ENCODE data around the gene ALB.

Gene ALB

DNA sequence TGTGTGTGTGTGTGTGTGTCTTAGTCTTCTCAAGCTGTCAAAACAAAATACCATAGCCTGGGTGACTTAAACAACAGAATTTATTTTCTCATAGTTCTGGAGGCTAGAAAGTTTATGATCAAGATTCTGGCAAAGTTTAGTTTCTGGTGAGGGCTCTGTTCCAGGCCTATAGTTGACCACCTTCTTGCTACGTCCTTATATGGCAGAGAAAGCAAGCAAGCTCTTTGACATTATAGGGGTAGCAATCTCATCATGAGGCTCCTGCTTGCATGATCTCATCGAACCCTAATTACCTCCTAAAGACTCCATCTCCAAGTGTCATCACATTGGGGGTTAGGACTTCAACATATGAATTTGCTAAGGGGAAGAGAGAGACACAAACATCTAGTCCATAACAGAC, 25.0 kb downstream of the ALB start:
- H3K4me3 ChIP-seq (ENCODE audit: low read length): no peak overlapping the region
- TF ChIP-seq, protein P1, sequence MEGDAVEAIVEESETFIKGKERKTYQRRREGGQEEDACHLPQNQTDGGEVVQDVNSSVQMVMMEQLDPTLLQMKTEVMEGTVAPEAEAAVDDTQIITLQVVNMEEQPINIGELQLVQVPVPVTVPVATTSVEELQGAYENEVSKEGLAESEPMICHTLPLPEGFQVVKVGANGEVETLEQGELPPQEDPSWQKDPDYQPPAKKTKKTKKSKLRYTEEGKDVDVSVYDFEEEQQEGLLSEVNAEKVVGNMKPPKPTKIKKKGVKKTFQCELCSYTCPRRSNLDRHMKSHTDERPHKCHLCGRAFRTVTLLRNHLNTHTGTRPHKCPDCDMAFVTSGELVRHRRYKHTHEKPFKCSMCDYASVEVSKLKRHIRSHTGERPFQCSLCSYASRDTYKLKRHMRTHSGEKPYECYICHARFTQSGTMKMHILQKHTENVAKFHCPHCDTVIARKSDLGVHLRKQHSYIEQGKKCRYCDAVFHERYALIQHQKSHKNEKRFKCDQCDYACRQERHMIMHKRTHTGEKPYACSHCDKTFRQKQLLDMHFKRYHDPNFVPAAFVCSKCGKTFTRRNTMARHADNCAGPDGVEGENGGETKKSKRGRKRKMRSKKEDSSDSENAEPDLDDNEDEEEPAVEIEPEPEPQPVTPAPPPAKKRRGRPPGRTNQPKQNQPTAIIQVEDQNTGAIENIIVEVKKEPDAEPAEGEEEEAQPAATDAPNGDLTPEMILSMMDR (conservative IDR thresholded peaks at IDR 0.05; ENCODE audit: low read depth, low read length): no peak
- DNase-seq (ENCODE audit: low read depth): no peak

DNA sequence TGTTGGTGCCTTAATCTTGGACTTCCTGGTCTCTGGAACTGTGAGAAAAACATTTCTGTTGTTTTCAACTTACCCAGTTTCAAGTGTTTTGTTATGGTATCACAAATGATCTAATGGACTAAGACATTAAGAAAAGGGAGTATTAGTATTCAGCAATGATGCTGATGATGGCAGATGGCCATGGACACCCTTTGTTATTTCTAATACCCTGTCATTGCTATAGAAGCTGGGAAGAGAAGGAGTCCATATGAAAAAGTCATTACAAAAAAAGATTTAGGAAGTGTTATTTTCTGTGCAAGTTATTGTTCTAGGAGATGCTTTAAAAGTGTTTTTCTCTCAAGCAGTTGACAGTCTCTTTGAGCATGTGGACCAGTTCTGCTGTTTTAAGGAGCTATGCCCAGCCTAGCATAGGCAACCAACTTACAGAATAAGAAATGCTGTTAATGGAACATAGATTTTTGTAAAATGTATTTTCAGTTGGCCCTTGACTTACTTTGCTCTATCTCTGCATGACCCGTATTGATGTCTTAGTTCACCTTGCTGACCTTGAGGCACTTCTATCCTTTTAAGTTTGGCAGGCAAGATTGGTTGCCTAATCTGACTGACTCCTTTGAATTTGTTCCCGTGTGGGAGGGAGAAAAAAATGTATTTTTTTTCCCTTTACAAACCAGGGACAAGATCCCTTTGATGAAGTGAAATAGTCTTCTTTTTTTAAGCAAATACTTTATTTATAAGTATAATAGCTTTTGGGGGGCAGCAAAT, 25.9 kb downstream of the ALB start:
- DNase-seq (ENCODE audit: low read depth): no peak
- H3K4me3 ChIP-seq (ENCODE audit: low read length): no peak overlapping the region
- TF ChIP-seq, protein P1 (conservative IDR thresholded peaks at IDR 0.05; ENCODE audit: low read depth, low read length): no peak

DNA sequence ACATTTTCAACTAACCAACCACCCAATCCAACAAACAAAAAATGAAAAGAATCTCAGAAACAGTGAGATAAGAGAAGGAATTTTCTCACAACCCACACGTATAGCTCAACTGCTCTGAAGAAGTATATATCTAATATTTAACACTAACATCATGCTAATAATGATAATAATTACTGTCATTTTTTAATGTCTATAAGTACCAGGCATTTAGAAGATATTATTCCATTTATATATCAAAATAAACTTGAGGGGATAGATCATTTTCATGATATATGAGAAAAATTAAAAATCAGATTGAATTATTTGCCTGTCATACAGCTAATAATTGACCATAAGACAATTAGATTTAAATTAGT, 27.7 kb downstream of the ALB start:
- TF ChIP-seq, protein P1 (conservative IDR thresholded peaks at IDR 0.05; ENCODE audit: low read depth, low read length): no peak
- no peak for DNase-seq (ENCODE audit: low read depth)
- H3K4me3 ChIP-seq (ENCODE audit: low read length): no peak overlapping the region

DNA sequence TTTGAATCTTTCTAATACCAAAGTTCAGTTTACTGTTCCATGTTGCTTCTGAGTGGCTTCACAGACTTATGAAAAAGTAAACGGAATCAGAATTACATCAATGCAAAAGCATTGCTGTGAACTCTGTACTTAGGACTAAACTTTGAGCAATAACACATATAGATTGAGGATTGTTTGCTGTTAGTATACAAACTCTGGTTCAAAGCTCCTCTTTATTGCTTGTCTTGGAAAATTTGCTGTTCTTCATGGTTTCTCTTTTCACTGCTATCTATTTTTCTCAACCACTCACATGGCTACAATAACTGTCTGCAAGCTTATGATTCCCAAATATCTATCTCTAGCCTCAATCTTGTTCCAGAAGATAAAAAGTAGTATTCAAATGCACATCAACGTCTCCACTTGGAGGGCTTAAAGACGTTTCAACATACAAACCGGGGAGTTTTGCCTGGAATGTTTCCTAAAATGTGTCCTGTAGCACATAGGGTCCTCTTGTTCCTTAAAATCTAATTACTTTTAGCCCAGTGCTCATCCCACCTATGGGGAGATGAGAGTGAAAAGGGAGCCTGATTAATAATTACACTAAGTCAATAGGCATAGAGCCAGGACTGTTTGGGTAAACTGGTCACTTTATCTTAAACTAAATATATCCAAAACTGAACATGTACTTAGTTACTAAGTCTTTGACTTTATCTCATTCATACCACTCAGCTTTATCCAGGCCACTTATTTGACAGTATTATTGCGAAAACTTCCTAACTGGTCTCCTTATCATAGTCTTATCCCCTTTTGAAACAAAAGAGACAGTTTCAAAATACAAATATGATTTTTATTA, 28.3 kb downstream of the ALB start:
- TF ChIP-seq, protein P1 (conservative IDR thresholded peaks at IDR 0.05; ENCODE audit: low read depth, low read length): no peak
- no peak overlapping the region for H3K4me3 ChIP-seq (ENCODE audit: low read length)
- no peak for DNase-seq (ENCODE audit: low read depth)

DNA sequence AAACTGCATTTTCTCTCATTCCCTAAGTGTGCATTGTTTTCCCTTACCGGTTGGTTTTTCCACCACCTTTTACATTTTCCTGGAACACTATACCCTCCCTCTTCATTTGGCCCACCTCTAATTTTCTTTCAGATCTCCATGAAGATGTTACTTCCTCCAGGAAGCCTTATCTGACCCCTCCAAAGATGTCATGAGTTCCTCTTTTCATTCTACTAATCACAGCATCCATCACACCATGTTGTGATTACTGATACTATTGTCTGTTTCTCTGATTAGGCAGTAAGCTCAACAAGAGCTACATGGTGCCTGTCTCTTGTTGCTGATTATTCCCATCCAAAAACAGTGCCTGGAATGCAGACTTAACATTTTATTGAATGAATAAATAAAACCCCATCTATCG, 29.1 kb downstream of the ALB start:
- no peak for DNase-seq (ENCODE audit: low read depth)
- H3K4me3 ChIP-seq (ENCODE audit: low read length): no peak overlapping the region
- TF ChIP-seq, protein P1 (conservative IDR thresholded peaks at IDR 0.05; ENCODE audit: low read depth, low read length): no peak

DNA sequence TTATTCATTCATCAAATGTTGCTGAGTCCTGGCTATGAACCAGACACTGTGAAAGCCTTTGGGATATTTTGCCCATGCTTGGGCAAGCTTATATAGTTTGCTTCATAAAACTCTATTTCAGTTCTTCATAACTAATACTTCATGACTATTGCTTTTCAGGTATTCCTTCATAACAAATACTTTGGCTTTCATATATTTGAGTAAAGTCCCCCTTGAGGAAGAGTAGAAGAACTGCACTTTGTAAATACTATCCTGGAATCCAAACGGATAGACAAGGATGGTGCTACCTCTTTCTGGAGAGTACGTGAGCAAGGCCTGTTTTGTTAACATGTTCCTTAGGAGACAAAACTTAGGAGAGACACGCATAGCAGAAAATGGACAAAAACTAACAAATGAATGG, 30.2 kb downstream of the ALB start:
- no peak for DNase-seq (ENCODE audit: low read depth)
- TF ChIP-seq, protein P1 (conservative IDR thresholded peaks at IDR 0.05; ENCODE audit: low read depth, low read length): peak; percentile 61
- H3K4me3 ChIP-seq (ENCODE audit: low read length): no peak overlapping the region

DNA sequence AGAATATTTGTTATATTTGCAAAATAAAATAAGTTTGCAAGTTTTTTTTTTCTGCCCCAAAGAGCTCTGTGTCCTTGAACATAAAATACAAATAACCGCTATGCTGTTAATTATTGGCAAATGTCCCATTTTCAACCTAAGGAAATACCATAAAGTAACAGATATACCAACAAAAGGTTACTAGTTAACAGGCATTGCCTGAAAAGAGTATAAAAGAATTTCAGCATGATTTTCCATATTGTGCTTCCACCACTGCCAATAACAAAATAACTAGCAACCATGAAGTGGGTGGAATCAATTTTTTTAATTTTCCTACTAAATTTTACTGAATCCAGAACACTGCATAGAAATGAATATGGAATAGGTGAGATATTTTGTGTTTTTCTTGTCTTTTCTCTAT, 31.9 kb downstream of the ALB start, which contains the start of gene AFP:
AFP (plus strand) TSS at position 238 of the 400 bp plus-strand sequence; CDS start at position 280, 42 bp downstream.
- H3K4me3 ChIP-seq (ENCODE audit: low read length): no peak within 1 kb of the TSS
- TF ChIP-seq, protein P1 (conservative IDR thresholded peaks at IDR 0.05; ENCODE audit: low read depth, low read length): no peak
- DNase-seq (ENCODE audit: low read depth): no peak
